Activated naive CD4-positive, alpha-beta T cell (primary cell): ENCODE results near the gene PIK3AP1.

ENCODE experiments used
- DNase-seq, 4 experiments: peaks; one replicate each; lab custom pipeline; 2025; lab: John Stamatoyannopoulos, UW

PIK3AP1 gene

GRCh38 chr10:96672481-96673175 is 47.7 kb downstream of the PIK3AP1 start:
- DNase-seq: no peak

DNA sequence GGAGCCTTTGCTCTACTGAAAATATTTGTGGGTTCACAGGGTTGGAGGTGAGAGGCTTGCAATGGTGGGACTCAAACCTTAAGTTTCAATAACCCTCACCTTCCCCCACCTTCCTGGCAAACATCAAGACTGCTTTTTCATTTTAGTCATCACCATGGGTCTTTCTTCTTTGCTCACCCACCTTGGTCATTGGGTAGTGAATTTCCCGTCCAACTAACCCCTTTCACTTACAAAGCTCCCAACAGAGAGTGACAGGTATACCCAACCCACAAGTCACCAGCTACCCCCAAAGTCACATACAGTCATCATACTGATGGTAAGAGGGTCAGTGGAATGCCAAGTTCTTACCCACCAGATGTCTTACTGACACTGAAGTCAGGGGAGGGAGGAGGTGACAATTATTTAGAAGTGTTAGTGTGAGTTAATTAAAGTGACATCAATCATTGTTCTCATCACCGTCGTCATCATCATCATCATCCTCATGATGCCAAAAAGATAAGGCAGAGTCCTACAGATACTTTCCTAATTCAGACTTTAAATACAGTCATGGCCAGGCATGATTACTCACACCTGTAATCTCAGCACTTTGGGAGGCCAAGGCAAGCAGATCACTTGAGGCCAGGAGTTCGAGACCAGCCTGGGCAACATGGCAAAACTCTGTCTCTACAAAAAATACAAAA is 49.0 kb downstream of the PIK3AP1 start:
- DNase-seq: no peak

- no peak for DNase-seq
These were observed 49.5 kb downstream of the PIK3AP1 start for GRCh38 chr10:96670786-96671185.

GRCh38 chr10:96667401-96667800 is 52.9 kb downstream of the PIK3AP1 start:
- DNase-seq: no peak

DNA sequence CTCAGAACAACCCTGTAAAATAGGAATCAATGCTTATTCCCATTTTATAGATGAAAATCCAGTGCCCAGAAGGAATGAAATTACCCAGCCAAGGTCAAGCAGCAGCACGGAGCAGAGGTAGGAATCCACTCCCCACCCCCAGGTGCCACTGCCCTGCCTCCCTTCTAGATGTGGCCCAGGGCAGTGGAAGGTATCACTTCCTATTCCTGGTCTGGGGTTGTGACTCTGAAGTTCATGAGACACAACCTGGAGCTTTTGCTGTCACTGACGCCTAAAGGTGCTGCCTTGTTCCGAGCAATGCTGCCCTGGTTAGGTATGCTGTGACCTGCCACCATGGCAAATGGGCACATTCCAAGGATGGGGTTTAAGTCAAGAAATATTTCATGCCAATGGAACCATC is 53.6 kb downstream of the PIK3AP1 start:
- no peak for DNase-seq

- no peak for DNase-seq
These were observed 55.0 kb downstream of the PIK3AP1 start for GRCh38 chr10:96665306-96665705.

DNA sequence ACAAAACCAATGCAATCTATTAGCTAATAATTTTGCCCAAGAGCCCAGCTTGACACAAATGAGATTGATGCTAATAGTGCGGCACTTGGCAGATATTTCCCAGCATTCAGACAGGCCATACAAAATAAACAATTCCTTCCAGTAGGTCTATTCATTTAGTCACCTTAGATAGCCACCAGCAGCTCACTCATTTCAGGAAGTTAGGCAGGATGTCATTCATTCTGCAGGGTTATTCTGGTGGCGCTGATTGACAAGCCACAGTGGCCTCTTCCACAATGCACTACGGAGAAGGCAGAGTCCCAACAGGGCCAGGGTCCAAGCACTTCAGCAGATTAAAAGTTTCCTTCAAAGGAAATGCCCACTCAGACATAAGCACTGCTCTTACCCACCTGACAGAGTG is 55.8 kb downstream of the PIK3AP1 start:
- no peak for DNase-seq

DNA sequence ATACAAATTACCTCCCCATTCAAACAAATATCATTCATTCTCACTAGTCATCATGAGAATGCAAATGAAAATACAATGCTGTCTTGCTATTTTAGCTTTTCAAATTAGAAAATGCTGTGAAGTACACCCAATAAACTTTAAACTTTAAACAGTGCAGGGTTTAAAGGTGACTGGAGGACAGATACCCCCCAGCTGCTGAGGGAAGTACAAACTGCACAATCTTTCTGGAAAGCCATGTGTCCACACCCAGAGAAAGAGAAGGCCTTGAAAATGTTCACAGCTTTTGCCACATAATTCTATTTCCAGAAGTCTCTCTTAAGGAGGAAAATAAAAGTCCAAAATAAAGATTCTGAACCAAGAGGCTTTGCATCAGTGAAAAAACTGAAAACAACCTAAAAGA is 56.5 kb downstream of the PIK3AP1 start:
- DNase-seq: no peak

DNA sequence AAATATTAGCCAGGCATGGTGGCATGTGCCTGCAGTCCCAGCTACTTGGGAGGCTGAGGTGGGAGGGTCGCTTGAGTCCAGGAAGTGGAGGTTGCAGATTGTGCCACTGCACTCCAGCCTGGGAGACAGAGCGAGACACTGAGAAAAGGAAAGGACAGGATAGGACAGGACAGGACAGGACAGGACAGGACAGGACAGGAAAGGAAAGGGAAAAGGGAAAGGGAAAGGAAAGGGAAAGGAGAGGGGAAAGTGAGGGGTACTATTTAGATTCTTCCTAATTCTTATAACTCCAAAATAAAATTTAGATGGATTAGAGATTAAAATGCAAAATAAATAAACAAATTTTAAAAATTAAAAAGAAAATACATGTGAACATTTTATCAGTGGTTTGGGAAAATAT is 58.7 kb downstream of the PIK3AP1 start:
- no peak for DNase-seq

GRCh38 chr10:96660297-96660696 is 60.0 kb downstream of the PIK3AP1 start:
- DNase-seq: no peak

DNA sequence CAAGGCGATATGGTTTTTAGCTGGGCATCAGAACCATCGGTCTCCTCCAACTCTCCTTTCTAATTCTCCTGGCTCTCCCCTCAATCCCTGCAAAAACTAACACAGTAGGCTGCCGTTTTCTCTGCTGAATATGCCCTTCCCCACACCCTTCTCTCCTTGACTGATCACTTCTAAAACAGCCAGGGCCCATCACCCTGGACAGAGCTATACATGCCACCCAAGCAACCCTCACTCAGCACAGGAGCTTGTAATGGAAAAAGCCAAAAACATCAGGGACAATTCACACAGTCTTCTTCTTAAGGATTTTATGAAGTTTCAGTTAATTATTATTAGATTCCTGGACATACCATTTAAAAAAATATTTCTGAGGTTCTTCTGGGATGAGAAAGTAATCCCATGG is 61.5 kb downstream of the PIK3AP1 start:
- DNase-seq: no peak

DNA sequence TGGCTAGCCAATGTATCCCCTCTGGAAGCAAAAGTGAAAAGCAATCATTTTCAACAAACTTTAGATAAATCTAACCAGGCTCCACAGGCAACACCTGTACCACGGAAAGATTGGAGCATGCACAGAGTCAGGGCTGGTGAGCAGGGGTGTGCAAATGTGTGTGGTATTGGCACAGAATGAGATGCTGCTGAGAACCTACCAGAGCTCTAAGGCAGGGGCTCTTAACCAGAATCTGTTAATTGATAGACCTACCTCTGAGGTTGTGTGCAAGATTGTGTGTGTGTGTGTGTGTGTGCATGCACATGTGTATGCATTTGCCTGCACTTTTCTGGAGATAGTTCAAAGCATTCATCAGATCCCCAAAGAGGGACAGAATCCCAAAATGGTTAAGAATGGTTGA is 62.9 kb downstream of the PIK3AP1 start:
- DNase-seq: no peak

GRCh38 chr10:96656839-96657238 is 63.5 kb downstream of the PIK3AP1 start:
- DNase-seq: no peak

GRCh38 chr10:96656198-96656577 is 64.1 kb downstream of the PIK3AP1 start:
- DNase-seq: no peak

DNA sequence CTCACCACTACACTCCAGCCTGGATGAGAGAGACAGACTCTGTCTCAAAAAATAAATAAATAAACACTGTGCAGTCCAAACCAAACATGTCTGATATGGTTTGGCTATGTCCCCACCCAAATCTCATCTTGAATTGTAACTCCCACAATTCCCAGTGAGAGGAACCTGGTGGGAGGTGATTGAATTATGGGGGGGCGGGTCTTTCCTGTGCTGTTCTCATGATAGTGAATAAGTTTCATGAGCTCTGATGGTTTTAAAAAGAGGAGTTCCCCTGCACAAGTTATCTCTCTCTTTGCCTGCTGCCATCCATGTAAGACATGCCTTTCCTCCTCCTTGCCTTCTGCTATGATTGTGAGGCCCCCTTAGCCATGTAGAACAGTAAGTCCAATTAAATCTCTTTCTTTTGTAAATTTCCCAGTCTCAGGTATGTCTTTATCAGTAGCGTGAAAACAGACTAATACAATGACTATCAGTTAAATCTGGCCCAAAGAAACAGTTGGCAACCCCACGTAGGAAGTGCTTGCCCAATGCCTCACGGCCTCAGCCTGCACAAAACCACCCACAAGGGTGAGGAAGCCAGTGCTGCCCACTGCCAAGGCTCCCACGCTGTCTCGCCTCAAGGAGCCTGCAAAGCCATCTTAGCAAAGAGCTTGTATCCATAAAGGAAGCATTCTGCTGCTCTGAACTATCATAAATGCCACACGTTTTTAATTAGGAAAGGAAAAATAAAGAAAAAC is 64.7 kb downstream of the PIK3AP1 start:
- no peak for DNase-seq

DNA sequence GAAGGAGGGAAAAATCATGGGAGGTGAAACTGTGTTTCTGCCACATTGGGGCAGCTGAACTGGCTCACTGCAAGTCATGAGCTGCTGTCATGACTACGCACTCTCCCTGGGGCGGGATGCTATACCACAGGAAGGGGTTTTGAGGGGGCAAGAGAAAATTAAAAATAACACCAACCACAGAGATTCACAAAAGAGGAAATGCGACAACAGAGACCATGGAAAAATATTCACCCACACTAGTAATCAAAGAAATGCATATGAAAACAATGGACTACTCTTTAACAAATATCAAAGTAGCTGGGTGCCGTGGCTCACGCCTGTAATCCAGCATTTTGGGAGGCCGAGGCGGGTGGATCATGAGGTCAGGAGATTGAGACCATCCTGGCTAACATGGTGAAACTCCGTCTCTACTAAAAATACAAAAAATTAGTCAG is 68.3 kb downstream of the PIK3AP1 start:
- DNase-seq: no peak

DNA sequence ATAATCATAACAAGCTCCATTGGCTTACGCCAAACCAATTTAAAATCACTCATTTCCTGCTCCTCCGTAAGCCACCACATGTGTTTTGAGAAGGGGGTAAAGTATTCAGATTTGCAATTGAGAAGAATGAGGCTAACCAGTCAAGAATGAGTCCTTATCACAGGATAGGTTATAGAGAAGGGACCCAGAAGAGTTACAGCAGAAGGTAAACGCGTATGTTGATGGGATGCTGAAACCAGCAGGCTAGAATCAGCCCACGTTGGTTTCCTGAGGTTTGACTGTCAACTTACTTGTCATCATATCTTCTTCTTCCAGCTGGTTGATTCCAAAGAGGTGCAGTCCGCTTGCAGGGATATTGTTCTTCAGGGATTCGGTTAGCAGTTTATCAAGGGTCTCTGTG is 69.4 kb downstream of the PIK3AP1 start:
- DNase-seq: no peak

- DNase-seq: no peak
These were observed 72.0 kb downstream of the PIK3AP1 start for GRCh38 chr10:96648297-96648696.

DNA sequence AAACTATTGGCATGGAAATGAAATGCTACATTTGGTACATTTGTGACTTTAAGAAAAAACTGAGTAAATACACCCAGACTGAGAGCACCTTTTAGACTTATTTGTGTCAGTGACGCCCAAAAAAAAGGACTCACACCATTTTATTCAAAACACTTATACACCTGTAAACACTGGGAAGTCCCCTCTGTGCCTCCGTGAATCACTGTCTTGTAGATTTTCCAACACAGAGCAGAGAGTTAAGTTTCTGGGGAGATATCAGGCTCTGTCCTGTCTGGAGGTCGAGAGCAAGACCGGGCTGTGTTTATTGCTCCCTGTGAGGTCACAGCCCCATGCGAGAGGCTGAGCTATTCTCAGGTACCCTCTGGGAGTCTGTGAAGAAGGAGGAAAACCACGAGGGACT is 72.8 kb downstream of the PIK3AP1 start:
- DNase-seq: no peak

DNA sequence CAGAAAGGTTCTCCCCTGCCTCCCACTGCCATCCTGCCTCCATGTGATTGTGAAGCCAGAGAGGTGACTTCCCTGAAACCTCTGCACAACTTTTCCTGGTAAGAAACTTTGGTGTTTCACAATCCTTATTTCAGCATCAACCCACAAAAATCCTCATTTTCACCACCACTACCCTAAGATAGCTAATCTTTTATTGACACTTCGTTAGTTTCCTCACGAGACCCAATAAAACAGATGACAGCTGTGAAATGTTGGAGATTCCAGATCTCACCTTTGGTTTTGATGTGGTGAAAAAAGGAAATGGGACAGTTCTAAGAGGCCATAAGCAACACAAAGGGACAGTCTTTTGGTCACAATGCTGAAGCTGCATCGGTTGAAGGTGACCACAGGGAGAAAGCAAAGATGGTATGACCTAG is 73.6 kb downstream of the PIK3AP1 start:
- no peak for DNase-seq

GRCh38 chr10:96646301-96646700 is 74.0 kb downstream of the PIK3AP1 start:
- DNase-seq: no peak

GRCh38 chr10:96645191-96645721 is 75.1 kb downstream of the PIK3AP1 start:
- DNase-seq: no peak

DNA sequence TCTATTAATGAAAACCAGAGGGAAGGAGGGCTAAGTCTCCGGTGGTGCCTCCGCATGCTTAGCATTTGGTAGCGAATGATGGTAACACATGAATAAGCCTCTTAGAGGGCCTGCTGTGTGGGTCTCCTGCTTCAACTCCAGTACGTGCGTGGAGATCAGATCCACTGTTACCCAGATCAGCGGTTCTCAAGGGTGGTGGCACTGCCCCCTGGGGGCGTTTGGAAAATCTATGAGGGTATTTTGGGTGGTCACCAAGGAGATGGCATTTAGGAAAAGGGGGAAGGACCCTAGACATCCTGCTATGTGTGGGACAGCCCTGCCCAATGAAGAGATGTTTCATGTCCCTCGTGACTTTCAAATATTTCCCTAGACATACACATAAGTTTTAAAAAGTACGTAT is 76.4 kb downstream of the PIK3AP1 start:
- no peak for DNase-seq
